Right lobe of liver (tissue), 4 donors: Measurements from ENCODE around the gene SBF2.

ENCODE experiments used
- CTCF ChIP-seq, 4 donors: fragments of 200-600 bp in 3 of 4; fragments of 450-650 bp in 1 of 4; IDR thresholded peaks; one replicate each; pipeline versions ENCODE4 v1.5.1 to v1.8.0; 2016 to 2022; ENCODE audit warnings: antibody characterized with exemption in 4 of 4, mild to moderate bottlenecking in 2 of 4
- POLR2A ChIP-seq: fragments of 450-650 bp; IDR thresholded peaks from one replicate; pipeline ENCODE4 v1.6.1; 2017; ENCODE audit warnings: antibody characterized with exemption, mild to moderate bottlenecking
- donor health status: DM: no; HTN: no; CAD: no.
- donor health status: DM: no; HTN: no; CAD: no.
- donor health status: DM: no; HTN: yes; CAD: no.

DNA sequence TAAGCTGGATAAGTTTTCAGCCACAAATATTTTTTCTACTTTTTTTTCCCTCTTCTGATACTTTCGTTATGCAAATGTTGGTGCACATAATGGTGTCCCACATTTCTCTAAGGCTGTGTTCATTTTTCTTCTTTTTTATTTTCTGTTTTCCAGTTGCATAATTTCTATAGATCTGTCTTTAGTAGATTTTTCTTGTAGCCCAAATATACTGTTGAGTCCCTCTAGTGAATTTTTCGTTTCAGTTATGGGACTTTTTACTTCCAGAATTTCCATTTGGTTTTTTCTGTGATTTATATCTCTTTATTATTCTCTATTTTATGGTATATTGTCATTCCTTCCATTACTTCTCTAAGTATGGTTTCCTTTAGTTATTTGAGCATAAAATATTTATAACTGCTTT is 558.1 kb downstream of the SBF2 start:
- TF ChIP-seq CTCF (IDR thresholded peaks at IDR 0.05), result no peak
- no peak for TF ChIP-seq POLR2A
